Loucy (cell line): Measurements from ENCODE around the gene PRDM5.

ENCODE experiments used
- H2AFZ ChIP-seq: fragments of 200-600 bp; sonication (generic); 2 replicates; pipeline ENCODE4 v1.6.0; 2016; ENCODE audit warnings: antibody characterized with exemption, mild to moderate bottlenecking, low read length, moderate library complexity
- H3F3A ChIP-seq: fragments of 200-600 bp; 2 replicates; pipeline ENCODE4 v1.6.0; 2016; ENCODE audit warnings: antibody characterized with exemption, low read depth, mild to moderate bottlenecking
- H3K27me3 ChIP-seq: fragments of 200-600 bp; sonication (generic); 2 replicates; pipeline ENCODE4 v1.6.1; 2014; ENCODE audit warnings: low read length, mild to moderate bottlenecking; ENCODE audit not compliant: insufficient read depth, poor library complexity, severe bottlenecking
- H3K36me3 ChIP-seq: fragments of 200-600 bp; sonication (generic); 2 replicates; pipeline ENCODE4 v1.6.1; 2016; ENCODE audit warnings: low read length; ENCODE audit not compliant: insufficient read depth
- H3K4me1 ChIP-seq: fragments of 200-600 bp; sonication (generic); 2 replicates; pipeline ENCODE4 v1.5.1; 2014; ENCODE audit warnings: low read length, mild to moderate bottlenecking; ENCODE audit not compliant: insufficient read depth, poor library complexity, severe bottlenecking
- H3K4me2 ChIP-seq: fragments of 200-600 bp; sonication (generic); 2 replicates; pipeline ENCODE4 v1.6.0; 2014; ENCODE audit warnings: antibody characterized with exemption, low read length, low read depth, mild to moderate bottlenecking; ENCODE audit not compliant: poor library complexity, severe bottlenecking
- H3K4me3 ChIP-seq: fragments of 200-600 bp; sonication (generic); 2 replicates; pipeline ENCODE4 v1.5.1; 2014; ENCODE audit warnings: low read length, mild to moderate bottlenecking, mixed read lengths; ENCODE audit not compliant: poor library complexity, severe bottlenecking
- H3K79me2 ChIP-seq: fragments of 200-600 bp; sonication (generic); 2 replicates; pipeline ENCODE4 v1.6.1; 2014; ENCODE audit warnings: low read length; ENCODE audit not compliant: insufficient read depth
- H3K9ac ChIP-seq: fragments of 200-600 bp; sonication (generic); 2 replicates; pipeline ENCODE4 v1.6.0; 2014; ENCODE audit warnings: mild to moderate bottlenecking, low read depth, low read length, moderate library complexity; ENCODE audit not compliant: poor library complexity, severe bottlenecking
- H3K9me2 ChIP-seq: fragments of 200-600 bp; sonication (generic); replicated peaks from 2 replicates; pipeline ENCODE4 v1.6.1; 2016; ENCODE audit warnings: low read depth, low read length, mixed read lengths
- H3K9me3 ChIP-seq: fragments of 200-600 bp; sonication (generic); 2 replicates; pipeline ENCODE4 v1.6.1; 2014; ENCODE audit warnings: mild to moderate bottlenecking, antibody characterized with exemption, low read length, low read depth; ENCODE audit not compliant: insufficient read depth
- H4K20me1 ChIP-seq: fragments of 200-600 bp; sonication (generic); 2 replicates; pipeline ENCODE4 v1.6.0; 2014; ENCODE audit warnings: antibody characterized with exemption, low read length, mild to moderate bottlenecking; ENCODE audit not compliant: insufficient read depth, poor library complexity, severe bottlenecking
- EZH2phosphoT487 ChIP-seq: fragments of 200-600 bp; IDR thresholded peaks from 2 replicates; pipeline ENCODE4 v1.6.1; 2018; ENCODE audit warnings: antibody characterized with exemption, mild to moderate bottlenecking, moderate library complexity, borderline replicate concordance
- TF ChIP-seq, protein P1 (sequence below): fragments of 200-600 bp; sonication (generic); conservative IDR thresholded peaks from 2 replicates; pipeline ENCODE4 v1.5.1; 2014; ENCODE audit warnings: mild to moderate bottlenecking, antibody characterized with exemption, low read length

Gene PRDM5

DNA sequence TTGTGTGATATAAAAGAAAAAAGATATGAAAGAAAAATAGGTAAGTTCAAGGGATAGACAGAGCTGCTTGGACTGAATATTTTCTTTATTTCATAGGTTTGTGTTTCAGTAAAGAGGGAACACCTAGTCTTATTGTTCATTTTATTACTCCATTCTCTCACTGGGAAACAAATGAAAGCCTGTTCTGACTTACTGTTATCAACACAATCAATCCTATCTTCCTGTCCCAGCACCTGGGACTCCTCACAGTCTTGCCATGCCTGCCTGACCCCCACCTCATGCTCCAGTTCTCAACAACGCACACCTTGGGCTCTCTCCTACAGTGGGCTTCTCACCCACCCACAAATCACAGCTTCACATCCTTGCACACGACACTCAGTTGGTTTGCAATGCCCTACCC lies 189.5 kb downstream of the PRDM5 start:
- TF ChIP-seq, protein P1, sequence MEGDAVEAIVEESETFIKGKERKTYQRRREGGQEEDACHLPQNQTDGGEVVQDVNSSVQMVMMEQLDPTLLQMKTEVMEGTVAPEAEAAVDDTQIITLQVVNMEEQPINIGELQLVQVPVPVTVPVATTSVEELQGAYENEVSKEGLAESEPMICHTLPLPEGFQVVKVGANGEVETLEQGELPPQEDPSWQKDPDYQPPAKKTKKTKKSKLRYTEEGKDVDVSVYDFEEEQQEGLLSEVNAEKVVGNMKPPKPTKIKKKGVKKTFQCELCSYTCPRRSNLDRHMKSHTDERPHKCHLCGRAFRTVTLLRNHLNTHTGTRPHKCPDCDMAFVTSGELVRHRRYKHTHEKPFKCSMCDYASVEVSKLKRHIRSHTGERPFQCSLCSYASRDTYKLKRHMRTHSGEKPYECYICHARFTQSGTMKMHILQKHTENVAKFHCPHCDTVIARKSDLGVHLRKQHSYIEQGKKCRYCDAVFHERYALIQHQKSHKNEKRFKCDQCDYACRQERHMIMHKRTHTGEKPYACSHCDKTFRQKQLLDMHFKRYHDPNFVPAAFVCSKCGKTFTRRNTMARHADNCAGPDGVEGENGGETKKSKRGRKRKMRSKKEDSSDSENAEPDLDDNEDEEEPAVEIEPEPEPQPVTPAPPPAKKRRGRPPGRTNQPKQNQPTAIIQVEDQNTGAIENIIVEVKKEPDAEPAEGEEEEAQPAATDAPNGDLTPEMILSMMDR: no peak
- TF ChIP-seq EZH2phosphoT487: no peak
- H3K9ac ChIP-seq: no peak overlapping the region

DNA sequence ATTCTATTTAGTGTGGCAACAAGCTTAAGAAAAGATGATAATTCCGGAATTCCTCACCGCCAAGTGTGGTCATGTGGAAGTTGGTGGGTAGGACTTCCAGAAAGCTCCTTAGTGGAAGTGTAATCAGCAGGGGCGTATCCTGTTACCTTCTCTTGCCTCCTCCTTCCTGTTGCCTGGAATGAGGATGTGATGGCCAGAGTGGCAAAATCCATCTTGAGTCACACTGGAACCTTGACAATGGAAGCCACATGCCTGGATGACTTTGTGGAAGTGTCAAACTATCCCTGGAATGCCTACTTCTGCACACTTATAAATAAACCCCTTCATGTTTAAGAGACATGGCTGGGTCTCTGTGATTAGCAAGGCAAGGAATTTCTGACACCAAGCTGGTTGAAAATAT lies 191.0 kb downstream of the PRDM5 start:
- Histone ChIP-seq H2AFZ (no peak overlapping the region), H3K9ac (no peak overlapping the region), H3K4me3 (no peak overlapping the region), H3K27me3 (no peaks in the 10 kb centered on the region), H3K36me3 (no peaks in the 10 kb centered on the region), H3K4me1 (no peaks in the 10 kb centered on the region), H3F3A (no peaks in the 10 kb centered on the region), H3K4me2 (no peak overlapping the region), H4K20me1 (no peaks in the 10 kb centered on the region), H3K9me2 (no peaks in the 10 kb centered on the region), H3K79me2 (no peaks in the 10 kb centered on the region), H3K9me3 (no peaks in the 10 kb centered on the region)
- no peak for TF ChIP-seq EZH2phosphoT487
- TF ChIP-seq, protein P1: no peak

More for the DNA sequence above, 189.5 kb downstream of the PRDM5 start:
- no peak overlapping the region for H3K4me2 ChIP-seq
- no peaks in the 10 kb centered on the region for H3K9me2 ChIP-seq
- no peak overlapping the region for H3K4me3 ChIP-seq
- H3F3A ChIP-seq: no peaks in the 10 kb centered on the region
- no peaks in the 10 kb centered on the region for H3K79me2 ChIP-seq
- H3K4me1 ChIP-seq: no peaks in the 10 kb centered on the region
- no peaks in the 10 kb centered on the region for H3K36me3 ChIP-seq
- H2AFZ ChIP-seq: no peak overlapping the region
- no peaks in the 10 kb centered on the region for H3K9me3 ChIP-seq
- no peaks in the 10 kb centered on the region for H4K20me1 ChIP-seq
- no peaks in the 10 kb centered on the region for H3K27me3 ChIP-seq

DNA sequence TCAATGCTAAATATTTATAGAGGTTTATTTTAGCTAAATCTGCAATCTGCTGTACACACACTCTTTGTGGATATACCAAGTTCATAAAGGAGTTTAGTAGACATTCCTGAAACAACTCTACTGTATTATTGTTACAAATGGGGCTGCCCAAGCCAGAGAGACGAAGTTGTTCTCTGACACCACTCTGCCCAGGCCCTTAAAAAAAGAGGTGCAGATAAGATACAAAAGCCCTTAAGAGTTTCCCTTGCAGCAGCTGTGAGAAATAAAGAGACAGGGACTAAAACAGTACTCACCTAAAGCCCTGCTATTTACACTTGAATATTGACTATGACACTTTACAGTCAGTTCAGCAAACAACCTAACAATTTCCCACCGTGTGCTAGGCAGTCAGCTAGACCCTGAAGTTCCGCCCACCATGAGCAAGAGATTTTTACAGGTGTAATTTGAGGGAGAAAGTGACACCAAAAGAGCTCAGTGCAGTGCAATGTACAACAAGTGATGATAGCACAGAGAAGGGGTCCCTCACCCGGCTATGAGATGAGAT lies 191.7 kb downstream of the PRDM5 start:
- H3K4me2 ChIP-seq: no peak overlapping the region
- no peak for TF ChIP-seq EZH2phosphoT487
- TF ChIP-seq, protein P1: no peak

More for the DNA sequence above, 191.7 kb downstream of the PRDM5 start:
- H4K20me1 ChIP-seq: no peaks in the 10 kb centered on the region
- H3K9me3 ChIP-seq: no peaks in the 10 kb centered on the region
- no peaks in the 10 kb centered on the region for H3K4me1 ChIP-seq
- H3K79me2 ChIP-seq: no peaks in the 10 kb centered on the region
- no peaks in the 10 kb centered on the region for H3K9me2 ChIP-seq
- H3F3A ChIP-seq: no peaks in the 10 kb centered on the region
- H3K4me3 ChIP-seq: no peak overlapping the region
- H3K36me3 ChIP-seq: no peaks in the 10 kb centered on the region
- H3K27me3 ChIP-seq: no peaks in the 10 kb centered on the region
- H2AFZ ChIP-seq: no peak overlapping the region
- no peak overlapping the region for H3K9ac ChIP-seq
